ENCODE data around the gene ASTN2.

ASTN2 gene

DNA sequence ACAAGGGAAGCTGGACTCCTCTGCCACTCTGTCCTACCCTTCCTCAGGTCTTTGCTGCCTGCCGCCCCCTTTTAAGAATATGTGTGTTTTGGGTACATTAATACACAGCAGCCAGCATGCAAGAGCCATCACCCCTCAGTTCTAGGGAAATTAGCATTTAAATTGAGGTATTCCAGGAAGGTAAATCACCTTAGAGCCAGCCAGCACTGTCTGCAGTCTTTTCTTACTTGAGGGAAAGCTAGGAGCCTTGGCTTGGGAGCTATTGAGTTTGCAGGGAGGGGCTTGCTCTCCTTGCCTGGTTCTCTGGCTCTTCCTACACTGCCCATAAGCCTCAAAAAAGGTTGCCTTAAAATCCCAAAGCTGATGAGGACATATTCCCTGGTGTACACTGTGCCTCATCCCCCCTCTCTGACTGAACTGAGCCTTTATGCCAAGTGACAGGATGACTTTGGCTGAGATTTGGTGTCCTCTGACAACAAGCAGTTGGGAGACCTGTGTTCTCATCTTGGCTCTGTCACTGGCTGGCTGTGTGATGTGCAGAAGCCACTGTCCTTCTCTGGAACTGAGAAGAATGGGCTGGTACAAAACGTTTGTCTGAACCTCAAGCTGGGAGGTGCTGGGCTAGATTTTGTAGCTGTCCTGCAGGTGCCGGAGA is 673.6 kb downstream of the ASTN2 start:
- Histone ChIP-seq H3K9me3 (ENCODE audit: control insufficient read depth in 1 of 2, low read length in 2 of 2) (no peaks in the 10 kb centered on the region), H3K27ac (ENCODE audit: low read length) (no peak overlapping the region), H3K27me3 (ENCODE audit: low read depth, low read length) (no peaks in the 10 kb centered on the region), H3K4me1 (ENCODE audit: control insufficient read depth in 1 of 2, insufficient read depth in 2 of 2, low read length in 2 of 2) (peaks cover 0 to 6% of the 10 kb centered on the region in 2 donors), H3K4me3 (ENCODE audit: low read depth in 1 of 2, low read length in 2 of 2) (no peak overlapping the region), H3K36me3 (ENCODE audit: control insufficient read depth in 1 of 2, insufficient read depth in 2 of 2, low read length in 2 of 2) (no peaks in the 10 kb centered on the region)

DNA sequence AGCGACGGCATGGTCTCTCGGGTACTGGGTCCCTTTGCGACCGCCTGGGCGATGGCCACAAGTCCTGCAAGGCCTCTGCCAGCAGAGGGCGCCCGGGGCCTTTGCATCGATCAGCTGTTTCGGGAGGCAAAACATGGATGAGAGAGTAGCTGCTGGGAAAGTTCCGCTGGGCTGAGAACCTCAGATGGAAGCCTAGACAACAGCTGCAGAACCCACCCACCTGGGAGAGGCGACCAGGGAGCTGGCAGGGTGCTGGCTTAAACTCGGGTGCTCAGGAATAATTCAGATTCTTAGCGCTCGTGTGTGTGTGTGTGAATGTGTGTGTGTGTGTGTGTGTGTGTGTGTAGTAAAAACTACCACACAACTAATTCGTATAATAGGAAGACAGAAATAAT is 677.7 kb downstream of the ASTN2 start:
- Histone ChIP-seq H3K9me3 (ENCODE audit: control insufficient read depth in 1 of 2, low read length in 2 of 2) (no peaks in the 10 kb centered on the region), H3K36me3 (ENCODE audit: control insufficient read depth in 1 of 2, insufficient read depth in 2 of 2, low read length in 2 of 2) (no peaks in the 10 kb centered on the region), H3K27ac (ENCODE audit: low read length) (no peak overlapping the region), H3K27me3 (ENCODE audit: low read depth, low read length) (no peaks in the 10 kb centered on the region), H3K4me3 (ENCODE audit: low read depth in 1 of 2, low read length in 2 of 2) (no peak overlapping the region), H3K4me1 (ENCODE audit: control insufficient read depth in 1 of 2, insufficient read depth in 2 of 2, low read length in 2 of 2) (peaks cover 0 to 6% of the 10 kb centered on the region in 2 donors)

DNA sequence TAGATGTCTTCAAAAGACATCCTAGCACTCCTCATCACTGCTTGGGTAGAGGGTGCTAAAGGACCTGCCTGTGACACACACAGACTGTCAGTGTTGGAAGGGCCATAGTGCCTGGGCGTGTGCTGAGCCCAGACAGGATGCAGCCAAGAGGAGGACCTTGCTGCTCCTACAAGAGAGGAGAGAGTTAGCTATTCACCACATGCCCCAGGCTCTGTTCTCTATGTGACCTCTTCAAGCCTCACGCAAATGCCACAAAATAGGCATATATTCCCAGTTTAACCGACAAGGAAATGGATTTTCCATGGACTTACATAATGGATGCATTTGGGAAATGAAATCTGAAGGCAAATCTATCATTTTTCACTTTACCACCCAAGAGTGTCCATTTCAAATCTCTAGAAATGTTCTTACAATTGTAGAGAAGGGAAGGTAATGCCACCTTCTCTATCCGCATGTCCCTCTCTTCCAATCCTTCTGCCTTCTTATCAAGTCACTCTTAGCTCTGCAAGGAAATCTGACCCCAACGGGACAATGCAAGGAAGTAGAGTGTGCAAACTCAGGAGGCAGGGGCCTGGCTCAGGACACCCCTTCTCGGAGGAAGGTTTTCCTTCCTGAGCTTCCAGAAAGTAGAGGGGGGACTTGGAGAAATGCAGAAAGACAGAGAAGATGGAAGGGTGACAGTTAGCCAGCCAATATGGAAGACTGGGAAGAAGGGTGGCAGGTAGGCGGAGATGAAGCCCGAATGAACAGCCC is 678.3 kb downstream of the ASTN2 start:
- Histone ChIP-seq H3K36me3 (ENCODE audit: control insufficient read depth in 1 of 2, insufficient read depth in 2 of 2, low read length in 2 of 2) (no peaks in the 10 kb centered on the region), H3K27me3 (ENCODE audit: low read depth, low read length) (no peaks in the 10 kb centered on the region), H3K4me3 (ENCODE audit: low read depth in 1 of 2, low read length in 2 of 2) (no peak overlapping the region), H3K4me1 (ENCODE audit: control insufficient read depth in 1 of 2, insufficient read depth in 2 of 2, low read length in 2 of 2) (peaks cover 0 to 6% of the 10 kb centered on the region in 2 donors), H3K27ac (ENCODE audit: low read length) (no peak overlapping the region), H3K9me3 (ENCODE audit: control insufficient read depth in 1 of 2, low read length in 2 of 2) (no peaks in the 10 kb centered on the region)

DNA sequence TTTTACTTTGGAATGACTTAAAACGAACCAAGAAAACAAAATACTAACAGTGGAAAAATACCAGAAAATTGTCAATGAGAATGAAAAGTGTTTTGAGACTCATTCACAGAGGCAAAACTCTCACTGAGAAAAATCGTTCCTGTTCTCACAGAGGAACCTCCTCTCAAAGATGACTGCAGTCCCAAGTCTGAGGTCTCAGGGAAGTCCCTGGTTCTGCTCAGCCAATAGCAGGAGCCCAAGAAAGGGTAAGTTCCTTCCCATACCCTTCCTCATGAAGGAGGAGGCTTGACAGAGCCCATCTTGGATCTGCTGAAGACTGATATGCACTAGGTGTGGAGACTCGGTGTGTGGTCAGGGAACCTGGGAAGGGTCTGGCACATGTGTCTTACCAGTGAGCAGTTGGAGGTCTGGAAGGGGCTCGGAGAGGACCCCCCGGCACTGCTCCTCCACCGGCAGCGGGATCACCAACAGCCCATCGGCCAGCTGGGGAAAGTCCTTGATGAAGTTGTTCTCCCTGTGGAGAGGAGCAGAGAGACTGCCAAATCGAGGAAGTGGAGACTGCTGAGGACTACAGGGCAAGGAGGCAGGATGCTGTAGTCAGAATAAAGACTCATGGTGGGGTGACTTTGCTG is 681.7 kb downstream of the ASTN2 start:
- peaks cover 0 to 6% of the 10 kb centered on the region in 2 donors for H3K4me1 ChIP-seq (ENCODE audit: control insufficient read depth in 1 of 2, insufficient read depth in 2 of 2, low read length in 2 of 2)
- no peak overlapping the region for H3K4me3 ChIP-seq (ENCODE audit: low read depth in 1 of 2, low read length in 2 of 2)
- H3K9me3 ChIP-seq (ENCODE audit: control insufficient read depth in 1 of 2, low read length in 2 of 2), result no peaks in the 10 kb centered on the region
- no peaks in the 10 kb centered on the region for H3K27me3 ChIP-seq (ENCODE audit: low read depth, low read length)
- no peaks in the 10 kb centered on the region for H3K36me3 ChIP-seq (ENCODE audit: control insufficient read depth in 1 of 2, insufficient read depth in 2 of 2, low read length in 2 of 2)
- H3K27ac ChIP-seq (ENCODE audit: low read length), result no peak overlapping the region

DNA sequence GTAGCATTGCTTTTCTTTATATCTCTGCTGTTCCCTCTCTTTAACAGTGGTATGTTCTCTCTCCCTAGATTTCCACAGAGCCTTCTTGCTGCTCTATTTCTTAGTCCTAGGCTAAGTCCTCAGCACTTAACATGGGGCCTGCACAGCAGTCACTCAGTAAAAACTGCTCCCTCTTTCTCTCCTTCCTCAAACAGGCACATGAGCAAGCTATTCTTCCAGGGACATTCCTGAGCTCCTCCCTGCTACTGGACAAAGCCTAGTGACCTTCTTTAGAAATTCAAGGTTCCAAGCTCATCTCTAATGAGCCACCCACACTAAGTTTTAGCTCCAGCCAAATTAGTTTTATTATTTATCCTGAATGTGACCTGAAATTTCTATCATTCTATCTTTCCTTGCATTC is 688.3 kb downstream of the ASTN2 start:
- Histone ChIP-seq H3K4me1 (ENCODE audit: control insufficient read depth in 1 of 2, insufficient read depth in 2 of 2, low read length in 2 of 2) (no peaks in the 10 kb centered on the region), H3K4me3 (ENCODE audit: low read depth in 1 of 2, low read length in 2 of 2) (no peak overlapping the region), H3K9me3 (ENCODE audit: control insufficient read depth in 1 of 2, low read length in 2 of 2) (no peaks in the 10 kb centered on the region), H3K27ac (ENCODE audit: low read length) (no peak overlapping the region), H3K27me3 (ENCODE audit: low read depth, low read length) (no peaks in the 10 kb centered on the region), H3K36me3 (ENCODE audit: control insufficient read depth in 1 of 2, insufficient read depth in 2 of 2, low read length in 2 of 2) (no peaks in the 10 kb centered on the region)

DNA sequence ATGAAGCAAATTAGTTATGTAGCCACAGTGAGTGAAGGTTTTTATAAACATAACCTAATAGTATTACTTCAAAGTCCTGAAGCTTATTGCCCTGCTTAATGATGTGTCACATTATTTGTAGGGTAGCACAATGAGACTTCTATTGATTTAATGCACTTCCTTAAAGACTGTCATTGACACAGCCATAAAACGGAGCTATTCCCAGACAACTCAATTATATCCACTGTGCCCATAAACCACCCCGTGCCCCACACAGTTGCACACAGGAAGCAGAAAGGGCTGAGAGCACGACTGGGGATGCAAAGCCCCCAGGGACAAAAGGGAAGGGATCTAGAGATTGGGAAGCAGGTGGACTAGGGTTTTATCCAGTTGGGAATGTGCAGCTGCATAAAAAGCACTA is 690.7 kb downstream of the ASTN2 start:
- Histone ChIP-seq H3K4me3 (ENCODE audit: low read depth in 1 of 2, low read length in 2 of 2) (no peak overlapping the region), H3K27ac (ENCODE audit: low read length) (no peak overlapping the region), H3K4me1 (ENCODE audit: control insufficient read depth in 1 of 2, insufficient read depth in 2 of 2, low read length in 2 of 2) (no peaks in the 10 kb centered on the region), H3K36me3 (ENCODE audit: control insufficient read depth in 1 of 2, insufficient read depth in 2 of 2, low read length in 2 of 2) (no peaks in the 10 kb centered on the region), H3K27me3 (ENCODE audit: low read depth, low read length) (no peaks in the 10 kb centered on the region), H3K9me3 (ENCODE audit: control insufficient read depth in 1 of 2, low read length in 2 of 2) (no peaks in the 10 kb centered on the region)

DNA sequence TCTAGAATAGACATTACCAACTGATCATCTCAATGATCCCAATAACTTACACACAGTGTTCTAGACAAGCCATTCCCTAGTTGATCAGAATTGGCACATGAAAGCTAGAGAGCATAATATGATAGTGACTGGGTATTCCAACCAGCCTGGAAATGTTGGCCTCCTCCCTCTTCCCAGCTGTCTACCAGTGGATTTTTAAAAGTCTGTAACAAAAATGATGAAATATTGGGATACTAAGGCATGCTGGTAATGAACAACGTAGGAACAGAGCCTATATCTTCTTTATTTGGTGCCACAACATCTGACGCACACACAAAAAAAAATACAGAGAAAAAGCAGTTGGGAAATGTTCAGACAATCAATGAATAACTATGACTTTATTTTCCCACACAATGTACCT is 692.9 kb downstream of the ASTN2 start:
- Histone ChIP-seq H3K4me3 (ENCODE audit: low read depth in 1 of 2, low read length in 2 of 2) (no peak overlapping the region), H3K36me3 (ENCODE audit: control insufficient read depth in 1 of 2, insufficient read depth in 2 of 2, low read length in 2 of 2) (no peaks in the 10 kb centered on the region), H3K4me1 (ENCODE audit: control insufficient read depth in 1 of 2, insufficient read depth in 2 of 2, low read length in 2 of 2) (no peaks in the 10 kb centered on the region), H3K9me3 (ENCODE audit: control insufficient read depth in 1 of 2, low read length in 2 of 2) (no peaks in the 10 kb centered on the region), H3K27ac (ENCODE audit: low read length) (no peak overlapping the region), H3K27me3 (ENCODE audit: low read depth, low read length) (no peaks in the 10 kb centered on the region)

DNA sequence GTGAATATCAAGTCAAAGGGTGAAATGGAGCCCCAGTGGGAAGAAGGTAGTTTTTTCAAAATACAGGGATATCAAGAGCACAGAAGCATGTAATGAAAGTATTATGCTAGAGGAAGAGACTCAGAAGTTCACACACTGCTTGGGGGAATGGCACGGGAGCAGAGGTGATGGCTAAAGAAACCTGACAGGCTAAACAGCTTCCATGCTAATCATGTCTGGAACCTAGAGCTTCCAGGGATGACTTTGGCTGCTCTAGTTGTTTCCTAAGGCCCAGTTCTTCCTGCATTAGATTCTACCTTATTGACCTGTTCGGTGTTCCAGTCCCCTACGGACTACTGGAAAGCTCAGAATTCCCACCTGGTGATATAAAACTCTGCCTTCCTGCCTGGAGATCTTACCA is 693.4 kb downstream of the ASTN2 start:
- H3K36me3 ChIP-seq (ENCODE audit: control insufficient read depth in 1 of 2, insufficient read depth in 2 of 2, low read length in 2 of 2), result no peaks in the 10 kb centered on the region
- no peaks in the 10 kb centered on the region for H3K4me1 ChIP-seq (ENCODE audit: control insufficient read depth in 1 of 2, insufficient read depth in 2 of 2, low read length in 2 of 2)
- no peaks in the 10 kb centered on the region for H3K27me3 ChIP-seq (ENCODE audit: low read depth, low read length)
- no peaks in the 10 kb centered on the region for H3K9me3 ChIP-seq (ENCODE audit: control insufficient read depth in 1 of 2, low read length in 2 of 2)
- H3K27ac ChIP-seq (ENCODE audit: low read length), result no peak overlapping the region
- H3K4me3 ChIP-seq (ENCODE audit: low read depth in 1 of 2, low read length in 2 of 2), result no peak overlapping the region

DNA sequence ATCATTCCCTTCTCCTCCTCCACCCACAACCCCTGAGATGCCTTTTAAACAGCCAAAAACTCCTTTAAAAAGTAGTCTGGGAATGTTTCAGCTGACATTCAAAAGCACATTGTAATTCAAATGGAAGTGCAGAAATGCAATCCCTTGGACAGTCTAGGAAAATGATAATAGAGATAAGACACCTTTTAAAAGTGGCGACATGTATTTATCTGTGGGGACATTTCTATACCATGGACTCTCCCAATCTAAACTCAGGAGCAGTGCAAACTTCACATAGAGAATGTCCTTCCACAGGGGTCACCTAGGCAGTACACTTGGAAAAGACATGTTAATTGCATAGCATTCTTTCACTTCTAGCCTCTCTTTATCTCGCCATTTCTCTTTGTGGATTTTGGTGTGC is 694.7 kb downstream of the ASTN2 start:
- Histone ChIP-seq H3K9me3 (ENCODE audit: control insufficient read depth in 1 of 2, low read length in 2 of 2) (no peaks in the 10 kb centered on the region), H3K36me3 (ENCODE audit: control insufficient read depth in 1 of 2, insufficient read depth in 2 of 2, low read length in 2 of 2) (no peaks in the 10 kb centered on the region), H3K27ac (ENCODE audit: low read length) (no peak overlapping the region), H3K27me3 (ENCODE audit: low read depth, low read length) (no peaks in the 10 kb centered on the region), H3K4me3 (ENCODE audit: low read depth in 1 of 2, low read length in 2 of 2) (no peak overlapping the region), H3K4me1 (ENCODE audit: control insufficient read depth in 1 of 2, insufficient read depth in 2 of 2, low read length in 2 of 2) (no peaks in the 10 kb centered on the region)

DNA sequence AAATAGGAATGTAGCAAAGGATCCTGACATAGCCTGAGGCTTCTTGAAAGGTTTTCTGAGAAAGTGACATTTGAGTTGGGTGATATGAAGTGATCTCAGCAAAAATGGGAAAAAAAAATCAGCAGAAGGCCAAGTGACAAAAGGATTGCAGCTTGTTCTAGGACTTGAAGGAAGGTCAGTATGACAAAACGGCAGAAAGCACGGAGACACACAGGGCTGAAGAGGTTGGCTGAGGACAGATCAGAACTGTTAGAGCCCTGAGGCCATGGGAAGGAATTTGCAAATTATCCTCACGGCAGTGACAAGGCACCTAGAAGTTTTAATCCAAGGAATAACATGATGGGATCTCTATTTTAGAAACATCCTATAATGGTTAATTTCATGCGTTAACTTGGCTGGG is 696.7 kb downstream of the ASTN2 start:
- H3K36me3 ChIP-seq (ENCODE audit: control insufficient read depth in 1 of 2, insufficient read depth in 2 of 2, low read length in 2 of 2), result no peaks in the 10 kb centered on the region
- no peaks in the 10 kb centered on the region for H3K9me3 ChIP-seq (ENCODE audit: control insufficient read depth in 1 of 2, low read length in 2 of 2)
- H3K4me3 ChIP-seq (ENCODE audit: low read depth in 1 of 2, low read length in 2 of 2), result no peak overlapping the region
- no peaks in the 10 kb centered on the region for H3K27me3 ChIP-seq (ENCODE audit: low read depth, low read length)
- H3K4me1 ChIP-seq (ENCODE audit: control insufficient read depth in 1 of 2, insufficient read depth in 2 of 2, low read length in 2 of 2), result no peaks in the 10 kb centered on the region
- H3K27ac ChIP-seq (ENCODE audit: low read length), result no peak overlapping the region

DNA sequence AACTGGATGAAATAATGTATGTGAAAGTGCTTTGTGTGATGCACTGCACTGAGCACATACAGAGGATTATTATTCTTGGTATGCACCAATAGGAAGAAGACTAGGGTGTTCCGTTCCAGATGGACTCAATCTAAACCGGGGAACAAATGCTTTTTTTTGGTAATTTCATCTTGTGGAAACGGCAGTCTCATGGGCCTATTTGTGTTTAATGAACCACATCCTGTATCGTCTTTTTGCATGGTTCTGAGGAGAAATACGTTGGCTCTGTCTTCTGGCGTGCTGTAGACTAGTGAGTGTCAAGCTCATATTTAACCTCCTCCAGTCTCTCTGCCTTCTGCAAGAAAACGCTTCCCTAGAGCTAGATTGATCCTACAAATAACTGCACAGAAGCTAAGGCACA is 697.7 kb downstream of the ASTN2 start:
- no peak overlapping the region for H3K4me3 ChIP-seq (ENCODE audit: low read depth in 1 of 2, low read length in 2 of 2)
- no peak overlapping the region for H3K27ac ChIP-seq (ENCODE audit: low read length)
- H3K36me3 ChIP-seq (ENCODE audit: control insufficient read depth in 1 of 2, insufficient read depth in 2 of 2, low read length in 2 of 2), result no peaks in the 10 kb centered on the region
- H3K9me3 ChIP-seq (ENCODE audit: control insufficient read depth in 1 of 2, low read length in 2 of 2), result no peaks in the 10 kb centered on the region
- no peaks in the 10 kb centered on the region for H3K4me1 ChIP-seq (ENCODE audit: control insufficient read depth in 1 of 2, insufficient read depth in 2 of 2, low read length in 2 of 2)
- no peaks in the 10 kb centered on the region for H3K27me3 ChIP-seq (ENCODE audit: low read depth, low read length)
